ENCODE measurements around the gene GATA1.

GATA1 gene

GRCh38 chrX:48785540-48786214, 713 bp upstream of the GATA1 start:
- no peak for DNase-seq

- no peak for DNase-seq
Observed at GRCh38 chrX:48786825-48787504, 575 bp downstream of the GATA1 start.

- DNase-seq: no peak
Observed at GRCh38 chrX:48787505-48788443, 1.4 kb downstream of the GATA1 start.

- DNase-seq: no peak
Observed at GRCh38 chrX:48789366-48790220, 3.2 kb downstream of the GATA1 start.

GRCh38 chrX:48790477-48790876, 4.1 kb downstream of the GATA1 start:
- no peak for DNase-seq

- DNase-seq: no peak
Observed at GRCh38 chrX:48791063-48791820, 4.9 kb downstream of the GATA1 start.

GRCh38 chrX:48792219-48792618, 5.8 kb downstream of the GATA1 start:
- no peak for DNase-seq

GRCh38 chrX:48793935-48794334, 7.5 kb downstream of the GATA1 start:
- DNase-seq: no peak

- DNase-seq: no peak
Observed at GRCh38 chrX:48794340-48794910, 8.0 kb downstream of the GATA1 start.

- no peak for DNase-seq
Observed at GRCh38 chrX:48794911-48795515, 8.6 kb downstream of the GATA1 start.

GRCh38 chrX:48798318-48798717, 11.9 kb downstream of the GATA1 start:
- no peak for DNase-seq

- no peak for DNase-seq
Observed at GRCh38 chrX:48800574-48801279, 14.3 kb downstream of the GATA1 start.

- peak; percentile 82 to 83 for DNase-seq
Observed at GRCh38 chrX:48801280-48802088, 15.1 kb downstream of the GATA1 start, which contains the start of gene HDAC6. Gene HDAC6, plus strand, starts transcription at chrX:48802067. Its CDS starts 626 bp downstream, at chrX:48802693.

- DNase-seq: peak; percentile 46 to 59
Observed at GRCh38 chrX:48802089-48802904, 15.9 kb downstream of the GATA1 start.

GRCh38 chrX:48802905-48803200, 16.5 kb downstream of the GATA1 start:
- no peak for DNase-seq

GRCh38 chrX:48806081-48806480, 19.7 kb downstream of the GATA1 start:
- DNase-seq: no peak

- no peak for DNase-seq
Observed at GRCh38 chrX:48813644-48814043, 27.3 kb downstream of the GATA1 start.

GRCh38 chrX:48814722-48815121, 28.3 kb downstream of the GATA1 start:
- no peak for DNase-seq

- DNase-seq: no peak
Observed at GRCh38 chrX:48815266-48815665, 28.9 kb downstream of the GATA1 start.

All from stimulated activated CD4-positive, alpha-beta T cell treated with anti-CD3 and anti-CD28 coated beads, Interleukin-2, amount 100 ng/mL, for 48 hours (primary cell).